ENCODE data around the gene GNB2. TPM values are rescaled to one million over a fixed set of nuclear protein-coding genes. Genes with fewer than 3 reads are reported as not detected.

GNB2 gene
- total and polyA plus RNA-seq, 2 of the 13 experiments (the other 11 are each of a cell fraction or from before 2014, with no cell fraction given) = 48.3 to 67.1 TPM

DNA sequence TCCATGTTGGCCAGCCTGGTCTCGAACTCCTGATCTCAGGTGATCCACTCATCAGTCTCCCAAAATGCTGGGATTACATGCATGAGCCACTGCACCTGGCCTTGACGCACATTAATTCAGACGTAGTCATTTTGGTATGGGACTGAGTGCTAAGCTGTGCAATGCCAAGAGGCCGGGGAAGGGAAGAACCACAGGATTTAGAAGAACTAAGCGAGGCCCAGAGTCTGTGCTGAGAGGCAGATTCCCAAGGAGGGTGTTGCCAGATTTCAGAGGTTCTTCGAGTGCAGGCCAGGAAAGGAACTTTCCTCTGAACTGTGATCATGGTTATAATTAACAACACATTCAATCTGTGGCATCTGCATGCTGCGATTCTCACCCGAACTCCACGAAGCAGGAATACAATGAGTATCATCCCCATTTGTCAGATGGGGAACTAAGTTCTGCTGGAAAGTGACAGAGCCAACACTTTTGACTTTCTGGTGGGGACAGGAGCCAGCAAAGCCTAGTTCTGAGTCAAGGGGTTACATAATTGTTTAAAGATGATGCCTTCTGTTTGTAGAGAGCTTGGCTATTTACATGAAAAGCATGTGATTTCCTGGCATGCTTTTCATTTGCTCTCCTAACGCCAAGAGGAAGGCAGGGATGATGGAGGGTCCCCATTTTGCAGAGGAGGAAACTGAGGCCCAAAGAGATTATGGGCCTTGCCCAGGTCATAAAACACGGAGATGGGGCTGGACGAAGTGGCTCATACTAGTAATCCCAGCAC lies 53.6 kb downstream of the GNB2 start (continued):
- TF ChIP-seq, protein P1, sequence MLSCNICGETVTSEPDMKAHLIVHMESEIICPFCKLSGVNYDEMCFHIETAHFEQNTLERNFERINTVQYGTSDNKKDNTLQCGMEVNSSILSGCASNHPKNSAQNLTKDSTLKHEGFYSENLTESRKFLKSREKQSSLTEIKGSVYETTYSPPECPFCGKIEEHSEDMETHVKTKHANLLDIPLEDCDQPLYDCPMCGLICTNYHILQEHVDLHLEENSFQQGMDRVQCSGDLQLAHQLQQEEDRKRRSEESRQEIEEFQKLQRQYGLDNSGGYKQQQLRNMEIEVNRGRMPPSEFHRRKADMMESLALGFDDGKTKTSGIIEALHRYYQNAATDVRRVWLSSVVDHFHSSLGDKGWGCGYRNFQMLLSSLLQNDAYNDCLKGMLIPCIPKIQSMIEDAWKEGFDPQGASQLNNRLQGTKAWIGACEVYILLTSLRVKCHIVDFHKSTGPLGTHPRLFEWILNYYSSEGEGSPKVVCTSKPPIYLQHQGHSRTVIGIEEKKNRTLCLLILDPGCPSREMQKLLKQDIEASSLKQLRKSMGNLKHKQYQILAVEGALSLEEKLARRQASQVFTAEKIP (CRISPR knock-in tag; IDR thresholded peaks at IDR 0.05; ENCODE audit: borderline replicate concordance) = no peak
- TF ChIP-seq, protein P2, sequence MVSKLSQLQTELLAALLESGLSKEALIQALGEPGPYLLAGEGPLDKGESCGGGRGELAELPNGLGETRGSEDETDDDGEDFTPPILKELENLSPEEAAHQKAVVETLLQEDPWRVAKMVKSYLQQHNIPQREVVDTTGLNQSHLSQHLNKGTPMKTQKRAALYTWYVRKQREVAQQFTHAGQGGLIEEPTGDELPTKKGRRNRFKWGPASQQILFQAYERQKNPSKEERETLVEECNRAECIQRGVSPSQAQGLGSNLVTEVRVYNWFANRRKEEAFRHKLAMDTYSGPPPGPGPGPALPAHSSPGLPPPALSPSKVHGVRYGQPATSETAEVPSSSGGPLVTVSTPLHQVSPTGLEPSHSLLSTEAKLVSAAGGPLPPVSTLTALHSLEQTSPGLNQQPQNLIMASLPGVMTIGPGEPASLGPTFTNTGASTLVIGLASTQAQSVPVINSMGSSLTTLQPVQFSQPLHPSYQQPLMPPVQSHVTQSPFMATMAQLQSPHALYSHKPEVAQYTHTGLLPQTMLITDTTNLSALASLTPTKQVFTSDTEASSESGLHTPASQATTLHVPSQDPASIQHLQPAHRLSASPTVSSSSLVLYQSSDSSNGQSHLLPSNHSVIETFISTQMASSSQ (IDR thresholded peaks at IDR 0.05; ENCODE audit: low read depth) = no peak
- TF ChIP-seq, protein P2 (CRISPR knock-in tag; IDR thresholded peaks at IDR 0.05; ENCODE audit: borderline replicate concordance) = no peak
- TF ChIP-seq NR2C2 (CRISPR knock-in tag; IDR thresholded peaks at IDR 0.05; ENCODE audit: borderline replicate concordance) (no peak), TEAD2 (CRISPR knock-in tag; IDR thresholded peaks at IDR 0.05) (no peak), TAF1 (CRISPR knock-in tag; IDR thresholded peaks at IDR 0.05) (no peak), MAZ (IDR thresholded peaks at IDR 0.05; ENCODE audit: borderline replicate concordance, low read depth, low read length) (no peak), MAZ (CRISPR knock-in tag; IDR thresholded peaks at IDR 0.05; ENCODE audit: low read depth) (no peak), ZNF570 (CRISPR knock-in tag; IDR thresholded peaks at IDR 0.05; ENCODE audit: borderline replicate concordance) (no peak), MTA3 (CRISPR knock-in tag; IDR thresholded peaks at IDR 0.05) (no peak), GZF1 (CRISPR knock-in tag; IDR thresholded peaks at IDR 0.05) (no peak), TEAD3 (CRISPR knock-in tag; optimal IDR thresholded peaks at IDR 0.05; ENCODE audit: borderline replicate concordance) (peak; percentile 27)
- TF ChIP-seq, protein P3, sequence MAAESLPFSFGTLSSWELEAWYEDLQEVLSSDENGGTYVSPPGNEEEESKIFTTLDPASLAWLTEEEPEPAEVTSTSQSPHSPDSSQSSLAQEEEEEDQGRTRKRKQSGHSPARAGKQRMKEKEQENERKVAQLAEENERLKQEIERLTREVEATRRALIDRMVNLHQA (CRISPR knock-in tag; IDR thresholded peaks at IDR 0.05) = no peak
- TF ChIP-seq, protein P4, sequence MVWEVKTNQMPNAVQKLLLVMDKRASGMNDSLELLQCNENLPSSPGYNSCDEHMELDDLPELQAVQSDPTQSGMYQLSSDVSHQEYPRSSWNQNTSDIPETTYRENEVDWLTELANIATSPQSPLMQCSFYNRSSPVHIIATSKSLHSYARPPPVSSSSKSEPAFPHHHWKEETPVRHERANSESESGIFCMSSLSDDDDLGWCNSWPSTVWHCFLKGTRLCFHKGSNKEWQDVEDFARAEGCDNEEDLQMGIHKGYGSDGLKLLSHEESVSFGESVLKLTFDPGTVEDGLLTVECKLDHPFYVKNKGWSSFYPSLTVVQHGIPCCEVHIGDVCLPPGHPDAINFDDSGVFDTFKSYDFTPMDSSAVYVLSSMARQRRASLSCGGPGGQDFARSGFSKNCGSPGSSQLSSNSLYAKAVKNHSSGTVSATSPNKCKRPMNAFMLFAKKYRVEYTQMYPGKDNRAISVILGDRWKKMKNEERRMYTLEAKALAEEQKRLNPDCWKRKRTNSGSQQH (CRISPR knock-in tag; IDR thresholded peaks at IDR 0.05; ENCODE audit: low read depth) = no peak
- TF ChIP-seq, protein P5, sequence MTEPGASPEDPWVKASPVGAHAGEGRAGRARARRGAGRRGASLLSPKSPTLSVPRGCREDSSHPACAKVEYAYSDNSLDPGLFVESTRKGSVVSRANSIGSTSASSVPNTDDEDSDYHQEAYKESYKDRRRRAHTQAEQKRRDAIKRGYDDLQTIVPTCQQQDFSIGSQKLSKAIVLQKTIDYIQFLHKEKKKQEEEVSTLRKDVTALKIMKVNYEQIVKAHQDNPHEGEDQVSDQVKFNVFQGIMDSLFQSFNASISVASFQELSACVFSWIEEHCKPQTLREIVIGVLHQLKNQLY (CRISPR knock-in tag; IDR thresholded peaks at IDR 0.05) = no peak
- TF ChIP-seq, protein P6, sequence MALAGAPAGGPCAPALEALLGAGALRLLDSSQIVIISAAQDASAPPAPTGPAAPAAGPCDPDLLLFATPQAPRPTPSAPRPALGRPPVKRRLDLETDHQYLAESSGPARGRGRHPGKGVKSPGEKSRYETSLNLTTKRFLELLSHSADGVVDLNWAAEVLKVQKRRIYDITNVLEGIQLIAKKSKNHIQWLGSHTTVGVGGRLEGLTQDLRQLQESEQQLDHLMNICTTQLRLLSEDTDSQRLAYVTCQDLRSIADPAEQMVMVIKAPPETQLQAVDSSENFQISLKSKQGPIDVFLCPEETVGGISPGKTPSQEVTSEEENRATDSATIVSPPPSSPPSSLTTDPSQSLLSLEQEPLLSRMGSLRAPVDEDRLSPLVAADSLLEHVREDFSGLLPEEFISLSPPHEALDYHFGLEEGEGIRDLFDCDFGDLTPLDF (CRISPR knock-in tag; IDR thresholded peaks at IDR 0.05) = no peak
